GM12892 (cell line): ENCODE data around the gene ZNF423.

ENCODE experiments used
- POLR2A ChIP-seq: IDR thresholded peaks from 2 replicates; pipeline ENCODE4 v1.6.1; 2011; ENCODE audit warnings: low read depth, low read length, control low read depth
- POLR2AphosphoS5 ChIP-seq: IDR thresholded peaks from 2 replicates; pipeline ENCODE4 v1.6.1; 2011; ENCODE audit warnings: low read depth, low read length, control low read depth

DNA sequence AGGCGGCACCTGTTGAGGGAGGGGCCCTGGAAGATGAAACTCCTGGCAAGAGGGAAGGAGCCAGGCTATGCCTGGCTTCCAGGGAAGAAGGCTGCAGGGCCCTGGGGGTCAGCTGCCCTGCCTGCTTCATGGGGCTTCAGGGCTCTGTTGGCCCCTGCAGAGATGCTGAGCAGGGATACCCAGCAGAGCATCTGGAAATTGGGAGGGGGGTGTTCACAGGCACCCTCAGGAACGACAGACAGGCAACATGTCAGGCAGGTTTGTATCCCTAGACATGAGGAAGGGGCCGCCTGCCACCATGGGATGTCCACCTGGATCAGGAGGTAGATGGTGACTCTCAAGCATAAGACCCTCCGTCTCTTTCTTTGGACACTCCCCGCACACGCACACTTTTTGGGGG, 13.8 kb upstream of the ZNF423 start:
- TF ChIP-seq POLR2AphosphoS5, result no peak
- TF ChIP-seq POLR2A, result no peak
